COLO668 (cell line): ENCODE results near the gene RSF1.
"Not testable (repeated sequence)": the region's sequence is repeated elsewhere in the genome, so short reads cannot be mapped to it uniquely, and the experiment has no call there.

Experiments used
- DNase-seq: peaks from one replicate; lab custom pipeline; 2025; ENCODE audit not compliant: unreplicated experiment; lab: John Stamatoyannopoulos, UW

Gene RSF1, protein sequence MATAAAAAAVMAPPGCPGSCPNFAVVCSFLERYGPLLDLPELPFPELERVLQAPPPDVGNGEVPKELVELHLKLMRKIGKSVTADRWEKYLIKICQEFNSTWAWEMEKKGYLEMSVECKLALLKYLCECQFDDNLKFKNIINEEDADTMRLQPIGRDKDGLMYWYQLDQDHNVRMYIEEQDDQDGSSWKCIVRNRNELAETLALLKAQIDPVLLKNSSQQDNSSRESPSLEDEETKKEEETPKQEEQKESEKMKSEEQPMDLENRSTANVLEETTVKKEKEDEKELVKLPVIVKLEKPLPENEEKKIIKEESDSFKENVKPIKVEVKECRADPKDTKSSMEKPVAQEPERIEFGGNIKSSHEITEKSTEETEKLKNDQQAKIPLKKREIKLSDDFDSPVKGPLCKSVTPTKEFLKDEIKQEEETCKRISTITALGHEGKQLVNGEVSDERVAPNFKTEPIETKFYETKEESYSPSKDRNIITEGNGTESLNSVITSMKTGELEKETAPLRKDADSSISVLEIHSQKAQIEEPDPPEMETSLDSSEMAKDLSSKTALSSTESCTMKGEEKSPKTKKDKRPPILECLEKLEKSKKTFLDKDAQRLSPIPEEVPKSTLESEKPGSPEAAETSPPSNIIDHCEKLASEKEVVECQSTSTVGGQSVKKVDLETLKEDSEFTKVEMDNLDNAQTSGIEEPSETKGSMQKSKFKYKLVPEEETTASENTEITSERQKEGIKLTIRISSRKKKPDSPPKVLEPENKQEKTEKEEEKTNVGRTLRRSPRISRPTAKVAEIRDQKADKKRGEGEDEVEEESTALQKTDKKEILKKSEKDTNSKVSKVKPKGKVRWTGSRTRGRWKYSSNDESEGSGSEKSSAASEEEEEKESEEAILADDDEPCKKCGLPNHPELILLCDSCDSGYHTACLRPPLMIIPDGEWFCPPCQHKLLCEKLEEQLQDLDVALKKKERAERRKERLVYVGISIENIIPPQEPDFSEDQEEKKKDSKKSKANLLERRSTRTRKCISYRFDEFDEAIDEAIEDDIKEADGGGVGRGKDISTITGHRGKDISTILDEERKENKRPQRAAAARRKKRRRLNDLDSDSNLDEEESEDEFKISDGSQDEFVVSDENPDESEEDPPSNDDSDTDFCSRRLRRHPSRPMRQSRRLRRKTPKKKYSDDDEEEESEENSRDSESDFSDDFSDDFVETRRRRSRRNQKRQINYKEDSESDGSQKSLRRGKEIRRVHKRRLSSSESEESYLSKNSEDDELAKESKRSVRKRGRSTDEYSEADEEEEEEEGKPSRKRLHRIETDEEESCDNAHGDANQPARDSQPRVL (N-terminal part only)

GRCh38 chr11:77820565-77821348 lies at the start of gene RSF1, which contains the start of gene AAMDC:
Gene RSF1, minus strand, starts transcription at chr11:77820722. Its CDS starts 8 bp downstream, at chr11:77820714.
Gene AAMDC, plus strand, starts transcription at chr11:77821144. Its CDS starts 21,353 bp downstream, at chr11:77842497.
- DNase-seq = peak; percentile 97

- no peak for DNase-seq
Measured at GRCh38 chr11:77868744-77869143, 48.2 kb upstream of the RSF1 start.

- DNase-seq = no peak
Measured at GRCh38 chr11:77866336-77866735, 45.8 kb upstream of the RSF1 start.

GRCh38 chr11:77865805-77866204 lies 45.3 kb upstream of the RSF1 start:
- DNase-seq = no peak

GRCh38 chr11:77861444-77861843 lies 40.9 kb upstream of the RSF1 start:
- not testable (repeated sequence) for DNase-seq

DNA sequence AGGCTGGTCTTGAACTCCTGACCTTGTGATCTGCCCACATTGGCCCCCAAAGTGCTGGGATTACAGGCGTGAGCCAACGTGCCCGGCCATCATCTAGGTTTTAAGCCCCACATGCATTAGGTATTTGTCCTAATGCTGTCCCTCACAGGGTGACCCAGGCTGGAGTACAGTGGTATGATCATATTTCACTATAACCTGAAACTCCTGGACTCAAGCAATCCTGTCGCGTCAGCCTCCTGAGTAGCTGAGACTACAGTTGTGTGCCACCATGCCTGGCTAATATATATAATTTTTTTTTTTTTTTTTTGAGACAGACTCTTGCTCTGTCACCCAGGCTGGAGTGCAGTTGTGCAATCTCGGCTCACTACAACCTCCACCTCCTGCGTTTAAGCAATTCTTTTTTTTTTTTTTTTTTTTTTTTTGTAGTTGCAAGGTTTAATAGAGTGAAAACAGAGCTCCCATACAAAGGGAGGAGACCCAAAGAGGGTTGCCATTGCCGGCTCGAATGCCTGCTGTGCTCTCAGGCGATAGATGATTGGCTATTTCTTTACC lies 37.5 kb upstream of the RSF1 start:
- not testable (repeated sequence) for DNase-seq

GRCh38 chr11:77854838-77855237 lies 34.3 kb upstream of the RSF1 start:
- DNase-seq = no peak

GRCh38 chr11:77851503-77851902 lies 31.0 kb upstream of the RSF1 start:
- DNase-seq = no peak

DNA sequence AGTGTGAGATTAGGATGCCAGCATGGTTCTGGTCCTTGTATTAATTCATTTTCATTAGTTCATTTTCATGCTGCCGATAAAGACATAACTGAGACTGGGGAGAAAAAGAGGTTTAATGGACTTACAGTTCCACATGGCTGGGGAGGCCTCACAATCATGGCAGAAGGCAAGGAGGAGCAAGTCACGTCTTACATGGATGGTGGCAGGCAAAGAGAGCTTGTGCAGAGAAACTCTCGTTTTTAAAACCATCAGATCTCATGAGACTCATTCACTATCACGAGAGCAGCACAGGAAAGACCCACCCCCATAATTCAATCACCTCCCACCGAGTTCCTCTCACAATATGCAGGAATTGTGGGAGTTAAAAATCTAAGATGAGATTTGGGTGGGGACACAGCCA lies 23.2 kb upstream of the RSF1 start:
- DNase-seq = not testable (repeated sequence)

DNA sequence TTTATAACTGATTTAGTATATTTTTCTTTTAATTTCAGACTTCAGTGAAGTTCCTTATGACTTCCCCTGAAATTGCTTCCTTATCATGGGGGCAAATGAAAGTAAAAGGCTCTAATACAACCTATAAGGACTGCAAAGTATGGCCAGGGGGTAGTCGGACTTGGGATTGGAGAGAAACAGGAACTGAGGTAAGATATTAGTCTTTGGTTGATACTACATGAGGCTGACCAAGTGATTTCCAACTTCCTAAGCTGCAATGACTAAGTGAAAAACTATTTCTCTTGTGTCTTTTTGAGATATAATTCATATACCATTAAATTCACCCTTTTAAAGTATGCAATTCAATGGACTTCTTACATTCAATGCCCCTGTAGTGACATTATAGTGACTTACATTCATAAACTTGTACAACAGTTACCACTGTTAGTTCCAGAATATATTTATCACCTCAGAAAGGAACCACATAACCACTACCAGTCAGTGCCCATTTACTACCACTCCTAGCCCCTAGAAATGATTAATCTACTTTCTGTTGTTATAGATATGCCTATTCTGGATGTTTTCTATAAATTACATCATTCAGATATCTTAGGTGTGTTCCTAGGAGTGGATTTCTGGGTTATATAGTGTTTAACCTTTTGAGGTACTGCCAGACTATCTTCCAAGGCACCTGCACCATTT lies 22.1 kb upstream of the RSF1 start:
- DNase-seq = no peak

DNA sequence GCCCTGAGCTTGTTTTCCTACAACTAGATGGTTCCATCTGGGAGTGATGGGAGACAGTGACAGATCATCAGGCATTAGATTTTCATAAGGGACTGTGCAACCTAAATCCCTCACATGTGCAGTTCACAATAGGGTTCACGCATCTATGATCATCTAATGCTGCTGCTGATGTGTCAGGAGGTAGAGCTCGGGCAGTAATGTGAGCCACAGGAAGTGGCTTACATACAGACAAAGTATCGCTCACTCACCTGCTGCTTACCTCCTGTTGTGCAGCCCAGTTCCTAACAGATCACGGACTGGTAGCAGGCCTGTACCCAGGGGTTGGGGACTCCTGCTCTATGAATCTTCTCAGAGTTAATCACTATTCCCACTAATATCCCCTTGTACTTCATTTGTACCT lies 12.8 kb upstream of the RSF1 start:
- no peak for DNase-seq

DNA sequence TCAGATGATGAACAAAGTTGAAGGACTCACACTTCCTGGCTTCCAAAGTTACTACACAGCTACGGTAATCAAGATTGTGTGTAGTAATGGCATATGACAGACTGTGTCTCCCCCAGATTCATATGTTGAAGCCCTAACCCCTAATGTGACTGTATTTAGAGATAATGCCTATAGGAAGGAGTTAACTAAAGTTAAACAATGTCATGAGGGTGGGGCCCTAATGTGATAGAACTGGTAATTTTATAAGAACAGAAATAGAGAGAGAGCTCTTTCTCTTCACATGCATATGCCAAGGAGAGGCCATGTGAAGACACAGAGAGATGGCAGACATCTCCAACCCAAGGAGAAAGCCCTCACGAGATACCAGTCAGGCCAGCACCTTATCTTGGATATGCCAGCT lies 8.4 kb upstream of the RSF1 start:
- DNase-seq = no peak

DNA sequence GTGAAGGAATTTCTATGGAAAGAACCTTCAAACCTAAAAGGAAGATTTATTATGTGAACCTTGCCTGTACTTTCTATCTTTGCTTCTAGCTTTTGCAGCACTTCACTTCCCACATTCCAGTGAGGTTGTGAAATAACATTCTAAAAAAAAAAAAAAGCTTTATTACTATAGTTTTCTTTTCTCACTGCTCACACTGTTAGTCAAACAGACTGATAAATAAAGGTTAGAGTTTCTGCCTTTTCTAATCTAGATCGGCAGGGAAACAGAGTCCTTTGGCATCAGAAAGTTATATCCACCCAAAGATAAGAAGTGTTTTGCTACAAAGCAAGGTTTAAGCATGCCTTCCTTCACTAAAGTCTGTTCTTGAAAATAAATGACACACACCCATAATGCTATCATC lies 3.3 kb upstream of the RSF1 start:
- DNase-seq = no peak

DNA sequence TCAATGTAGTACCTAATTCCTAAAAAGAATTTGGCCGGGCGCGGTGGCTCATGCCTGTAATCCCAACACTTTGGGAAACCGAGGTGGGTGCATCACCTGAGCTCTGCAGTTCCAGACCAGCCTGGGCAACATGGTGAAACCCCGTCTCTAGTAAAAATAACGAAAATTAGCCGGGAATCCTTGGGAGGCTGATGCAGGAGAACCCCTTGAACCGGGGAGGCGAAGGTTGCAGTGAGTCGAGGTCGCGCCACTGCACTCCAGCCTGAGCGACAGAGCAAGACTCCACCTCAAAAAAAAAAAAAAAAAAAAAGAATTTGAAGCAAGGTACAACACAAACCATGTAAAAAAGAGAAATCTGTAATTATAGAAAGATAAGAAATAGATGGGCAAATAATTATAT lies 1.6 kb upstream of the RSF1 start:
- DNase-seq = not testable (repeated sequence)

DNA sequence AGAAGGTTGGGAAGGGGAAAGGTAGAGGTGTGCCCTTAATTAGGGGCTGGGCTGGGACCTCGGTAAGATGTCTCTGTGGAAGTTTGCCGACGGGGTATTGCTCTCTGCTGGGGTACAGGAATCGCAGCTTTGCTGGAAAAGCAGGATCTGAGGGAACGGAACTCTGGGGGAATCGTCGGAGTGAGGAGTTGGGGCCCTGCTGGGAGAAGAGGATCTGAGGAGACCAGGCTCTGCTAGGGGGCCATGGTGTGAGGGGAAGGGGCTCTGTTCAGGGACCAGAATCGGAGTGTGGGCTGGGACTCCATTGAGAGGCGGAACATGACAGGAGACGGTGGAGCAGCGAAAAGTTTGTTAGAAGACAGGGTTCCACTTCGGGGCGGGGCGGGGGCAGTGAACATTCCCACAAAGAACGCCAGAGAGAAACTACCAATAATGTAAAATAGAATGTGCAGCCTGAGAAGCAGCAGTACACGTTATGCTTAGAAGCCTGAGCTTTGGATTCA lies 878 bp upstream of the RSF1 start:
- DNase-seq = peak; percentile 17

GRCh38 chr11:77819921-77820564 lies 479 bp downstream of the RSF1 start:
- peak; percentile 59 for DNase-seq

DNA sequence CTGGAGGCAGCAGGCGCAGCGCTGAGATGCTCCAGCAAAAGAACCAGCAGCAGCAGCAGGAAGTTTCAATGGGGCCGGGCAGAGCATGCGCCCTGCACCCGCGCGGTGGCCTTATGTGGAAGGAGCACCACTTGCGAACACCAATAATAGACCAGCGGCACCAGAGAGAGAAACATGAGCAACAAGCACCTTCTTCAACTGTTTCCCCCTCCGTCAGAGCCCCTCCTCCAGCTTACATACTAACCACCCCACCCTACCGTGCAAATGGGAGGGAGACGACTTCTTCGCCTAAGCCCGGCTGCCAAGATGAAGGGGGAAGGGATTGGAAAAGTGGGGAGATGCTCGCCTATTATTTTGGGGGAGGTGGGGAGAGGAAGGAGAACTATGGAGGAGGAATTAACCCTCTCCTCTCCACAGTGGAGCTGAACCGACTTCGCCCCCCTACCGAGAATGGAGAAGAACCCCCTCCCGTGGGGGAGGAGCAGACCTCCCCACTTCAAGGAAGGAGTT lies 1.1 kb downstream of the RSF1 start:
- DNase-seq = peak; percentile 80

DNA sequence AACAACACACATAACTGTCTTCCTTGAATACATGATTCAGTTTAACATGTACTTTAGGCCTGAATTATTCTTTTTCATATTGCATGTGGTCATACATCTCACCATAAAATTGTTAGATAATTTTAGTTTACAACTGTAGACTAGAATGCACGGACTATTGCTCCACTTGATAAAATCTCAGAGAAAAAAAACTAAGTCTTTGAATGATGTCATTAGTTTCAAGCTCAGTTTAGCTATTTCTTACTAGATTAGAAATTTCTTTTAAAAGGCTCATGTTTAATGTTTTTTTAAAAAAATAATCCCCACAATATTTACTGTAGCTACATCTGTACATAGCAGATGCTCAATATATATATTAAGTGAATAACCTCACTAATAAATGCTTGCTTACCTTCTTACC lies 5.1 kb downstream of the RSF1 start:
- no peak for DNase-seq
